GM18868 (cell line): ENCODE data around the gene GPR162.

Experiments
- ATAC-seq: cut with Tn5 transposase; IDR thresholded peaks from one replicate; pipeline ENCODE4 v1.9.1; 2021; ENCODE audit warnings: mild to moderate bottlenecking, moderate library complexity; ENCODE audit not compliant: unreplicated experiment

GPR162 gene

DNA sequence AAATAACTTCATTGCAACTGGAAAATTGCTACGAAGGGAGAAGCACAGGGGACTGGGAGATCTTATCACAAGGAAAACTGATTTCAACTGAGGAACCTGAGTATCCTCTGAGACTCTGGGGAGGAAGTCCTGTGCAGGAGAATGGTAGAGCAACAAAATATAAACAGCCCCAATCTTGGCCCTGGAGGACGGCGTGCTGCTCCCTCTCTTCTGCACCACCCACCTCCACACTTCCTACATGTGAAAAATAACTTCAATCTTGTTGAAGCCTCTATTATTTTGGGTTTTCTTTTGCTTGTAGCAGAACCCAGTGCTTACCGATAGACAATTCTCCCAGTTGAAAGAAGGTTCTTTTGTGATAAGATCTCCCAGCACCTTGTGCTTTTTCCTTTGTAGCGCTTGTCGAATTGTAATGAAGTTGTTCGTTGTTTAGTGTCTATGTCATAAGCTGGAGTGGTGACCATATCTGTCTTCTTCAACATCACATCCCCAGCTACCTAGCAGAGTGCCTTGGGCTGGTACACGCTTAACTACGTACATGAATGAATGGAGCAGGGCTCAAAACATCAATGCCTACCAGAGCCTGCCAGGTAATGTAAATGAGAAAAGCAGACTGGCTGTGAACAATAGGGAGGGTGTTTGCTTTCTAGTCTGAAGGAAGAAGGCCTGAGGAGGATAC lies 35.1 kb upstream of the GPR162 start:
- ATAC-seq: no peak

DNA sequence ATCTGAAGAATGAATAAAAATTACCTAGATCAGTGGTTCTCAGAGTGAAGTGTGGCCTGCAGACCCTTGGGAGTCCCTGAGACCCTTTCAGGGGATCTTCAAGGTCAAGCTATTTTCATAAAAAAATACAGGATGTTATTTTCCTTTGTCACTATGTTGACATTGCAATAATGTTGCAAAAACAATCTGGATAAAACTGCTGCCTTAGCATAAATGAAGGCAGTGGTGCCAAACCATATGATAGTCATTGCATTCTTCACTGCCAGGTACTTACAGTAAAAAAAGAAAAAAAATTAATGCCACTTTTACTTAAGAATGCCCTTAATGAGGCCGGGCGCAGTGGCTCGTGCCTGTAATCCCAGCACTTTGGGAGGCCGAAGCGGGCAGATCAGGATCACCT lies 34.3 kb upstream of the GPR162 start:
- ATAC-seq: no peak

DNA sequence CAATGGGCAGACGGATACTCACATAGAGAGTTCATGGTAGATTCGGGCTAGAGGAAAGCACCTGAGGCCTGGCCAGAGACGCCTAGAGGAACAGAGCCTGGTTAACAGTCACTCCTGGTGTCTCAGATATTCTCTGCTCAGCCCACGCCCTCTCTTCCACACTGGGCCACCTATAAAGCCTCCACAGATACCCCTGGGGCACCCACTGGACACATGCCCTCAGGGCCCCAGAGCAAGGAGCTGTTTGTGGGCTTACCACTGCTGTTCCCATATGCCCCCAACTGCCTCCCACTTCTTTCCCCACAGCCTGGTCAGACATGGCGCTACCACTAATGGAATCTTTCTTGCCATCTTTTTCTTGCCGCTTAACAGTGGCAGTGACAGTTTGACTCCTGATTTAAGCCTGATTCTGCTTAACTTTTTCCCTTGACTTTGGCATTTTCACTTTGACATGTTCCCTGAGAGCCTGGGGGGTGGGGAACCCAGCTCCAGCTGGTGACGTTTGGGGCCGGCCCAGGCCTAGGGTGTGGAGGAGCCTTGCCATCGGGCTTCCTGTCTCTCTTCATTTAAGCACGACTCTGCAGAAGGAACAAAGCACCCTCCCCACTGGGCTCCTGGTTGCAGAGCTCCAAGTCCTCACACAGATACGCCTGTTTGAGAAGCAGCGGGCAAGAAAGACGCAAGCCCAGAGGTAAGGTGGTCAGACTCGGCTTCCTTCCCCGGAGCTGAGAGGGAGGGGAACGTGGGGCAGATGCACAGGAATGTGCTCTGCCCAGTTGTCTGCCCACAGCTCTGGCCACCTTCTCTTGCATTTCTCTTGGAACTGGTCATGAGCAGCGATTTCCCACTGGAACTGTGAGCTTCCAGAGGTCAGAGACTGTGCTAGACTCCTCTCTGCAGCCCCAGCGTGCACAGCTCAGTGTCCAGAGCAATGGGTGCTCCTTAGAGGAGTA lies 32.4 kb upstream of the GPR162 start, which contains the start of gene CD4:
Gene CD4, plus strand, starts transcription at position 557 of the 953 bp plus-strand sequence. CDS start 10,611 bp downstream, outside the sequence.
- ATAC-seq: no peak

DNA sequence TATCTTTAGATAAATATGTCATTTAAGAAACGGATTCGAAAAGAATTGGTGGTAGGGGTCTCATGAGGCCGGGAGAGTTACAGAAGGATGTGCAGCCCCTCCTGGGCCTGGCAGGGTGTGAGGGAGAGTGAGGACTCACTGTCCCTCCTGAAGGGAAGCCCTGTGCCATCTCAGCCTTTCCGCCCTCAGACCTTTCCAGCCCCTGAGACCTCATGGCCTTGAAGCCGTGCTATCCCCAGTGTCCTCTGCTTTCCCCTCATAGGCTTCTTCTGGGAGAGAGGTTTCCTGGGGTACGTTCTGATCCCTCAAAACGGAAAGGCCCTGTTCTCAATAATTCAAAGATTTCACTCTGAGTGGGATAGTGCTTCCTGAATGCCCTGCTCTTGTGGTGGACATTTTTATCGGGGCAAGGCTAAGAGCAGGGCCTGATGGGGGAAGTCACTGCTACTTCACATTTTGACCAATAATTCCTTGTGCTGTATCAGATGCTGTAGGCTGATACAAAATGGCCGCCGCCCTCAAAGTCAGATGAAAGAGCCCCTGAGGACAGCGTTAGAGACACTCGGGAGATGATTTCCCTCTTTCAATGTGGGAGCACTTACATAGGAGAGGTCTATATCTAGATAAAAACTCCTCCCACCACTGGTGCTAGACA lies 31.0 kb upstream of the GPR162 start:
- ATAC-seq: no peak

DNA sequence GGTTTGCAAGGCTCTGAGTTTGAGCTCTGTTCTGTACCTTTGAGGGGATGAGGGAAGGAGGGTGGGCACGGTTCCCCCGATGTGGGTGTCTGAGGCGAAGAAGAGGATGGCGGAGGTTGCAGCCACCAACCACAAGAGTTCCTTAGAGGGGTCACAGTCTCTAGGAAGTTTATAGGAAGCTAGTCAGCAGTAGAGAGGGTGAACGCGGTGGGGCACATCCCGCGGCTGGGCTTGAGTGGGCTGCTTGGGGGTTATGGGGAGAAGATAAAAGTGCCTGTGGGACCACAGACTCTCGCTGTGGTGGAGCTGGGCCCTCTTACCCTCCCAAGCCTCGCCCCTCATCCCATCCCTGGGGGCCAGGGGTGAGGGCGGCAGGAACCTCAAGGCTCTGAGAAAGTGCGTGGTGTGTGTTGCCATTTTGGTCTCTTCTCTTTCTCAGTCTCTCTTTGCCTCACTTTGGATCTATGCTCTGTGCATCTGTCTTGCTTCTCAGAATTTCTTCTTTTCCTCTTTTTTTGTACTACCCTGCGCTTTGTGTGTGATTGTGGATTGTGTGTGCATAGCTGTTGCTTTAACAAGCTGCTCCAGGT lies 29.6 kb upstream of the GPR162 start:
- ATAC-seq: no peak

DNA sequence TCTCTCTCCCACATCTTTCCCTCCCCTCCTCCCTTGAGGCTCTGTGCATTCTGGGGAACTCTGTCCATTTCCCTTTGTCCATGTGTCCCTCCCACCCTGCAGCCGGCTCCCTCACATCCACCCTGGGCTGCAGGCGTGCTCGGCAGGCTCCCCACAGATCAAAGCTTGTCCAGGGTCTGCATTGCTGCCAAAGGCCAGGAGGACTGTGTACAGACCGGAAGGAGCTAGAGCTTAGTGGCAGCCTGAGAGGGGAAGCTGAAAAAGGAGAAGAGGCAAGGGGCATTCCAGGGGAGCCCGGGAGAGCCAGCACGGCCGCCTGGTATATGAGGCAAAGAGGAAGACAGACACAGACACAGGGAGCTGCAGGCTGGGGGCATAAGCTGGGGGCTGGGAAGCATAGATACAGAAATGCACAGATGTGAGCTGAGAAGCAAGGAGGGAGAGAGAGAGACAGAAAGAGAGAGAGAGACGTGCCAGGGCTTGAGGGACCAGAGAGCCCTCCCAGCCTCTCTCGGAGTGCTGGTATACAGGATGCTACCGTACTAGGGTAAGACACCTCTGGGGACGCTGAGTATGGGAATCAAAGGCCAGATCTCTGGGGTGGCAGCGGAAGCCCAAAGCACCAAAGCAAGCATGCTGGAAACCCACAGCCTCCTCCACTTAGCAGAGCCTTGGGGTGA lies 29.0 kb upstream of the GPR162 start:
- peak; percentile 50 for ATAC-seq

DNA sequence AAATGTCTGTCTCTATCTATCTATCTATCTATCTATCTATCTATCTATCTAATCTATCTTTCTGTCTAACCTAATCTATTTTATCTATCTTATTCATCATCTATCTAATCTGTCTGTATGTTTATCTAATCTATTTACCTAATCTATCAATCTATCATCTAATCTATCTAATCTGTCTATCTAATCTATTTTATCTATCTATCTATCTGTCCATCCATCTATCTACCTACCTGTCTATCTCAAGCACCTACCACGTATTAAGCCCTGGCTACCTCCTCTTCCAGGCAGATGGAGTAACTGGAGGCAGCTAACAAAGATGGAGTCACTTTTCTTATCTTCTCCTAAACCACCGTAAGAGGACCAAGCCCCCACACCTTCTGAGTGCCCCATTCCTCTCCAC lies 26.5 kb upstream of the GPR162 start:
- ATAC-seq: no peak

DNA sequence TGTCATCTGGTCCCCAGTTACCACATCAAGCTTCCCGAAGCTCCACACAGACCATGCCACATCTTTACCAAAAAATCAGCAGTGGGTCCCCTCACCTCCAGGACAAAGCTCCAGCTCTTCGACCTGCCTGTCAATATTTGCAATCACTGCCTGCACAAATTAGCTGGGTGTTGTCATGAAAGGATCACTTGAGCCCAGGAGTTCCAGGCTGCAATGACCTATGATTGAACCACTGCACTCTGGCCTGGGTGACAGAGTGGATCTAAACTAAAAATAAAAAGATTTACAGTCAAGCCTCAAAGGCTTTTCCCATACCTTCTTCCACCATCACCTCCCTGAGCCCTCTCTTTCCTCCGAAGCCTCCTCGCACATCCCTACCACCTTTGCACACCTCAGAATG lies 25.0 kb upstream of the GPR162 start:
- no peak for ATAC-seq

DNA sequence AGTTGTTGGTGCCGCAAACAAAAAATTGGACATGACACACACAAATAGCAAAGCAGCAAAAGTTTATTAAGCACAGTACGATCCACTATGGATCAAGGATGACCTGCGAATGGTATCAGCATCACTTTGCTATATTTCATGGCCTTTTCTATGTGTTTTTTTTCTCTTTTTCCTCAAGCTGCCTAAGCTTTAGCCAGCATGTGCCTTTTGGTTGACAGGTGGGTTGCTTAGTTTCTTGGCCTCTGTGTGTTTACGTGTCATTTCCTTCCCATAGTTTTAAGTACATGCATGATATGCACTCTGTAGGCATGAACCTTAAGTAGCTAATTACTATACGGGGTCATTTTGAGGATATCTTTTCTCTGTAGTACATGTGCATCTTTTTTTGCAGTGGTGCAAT lies 22.5 kb upstream of the GPR162 start:
- no peak for ATAC-seq

DNA sequence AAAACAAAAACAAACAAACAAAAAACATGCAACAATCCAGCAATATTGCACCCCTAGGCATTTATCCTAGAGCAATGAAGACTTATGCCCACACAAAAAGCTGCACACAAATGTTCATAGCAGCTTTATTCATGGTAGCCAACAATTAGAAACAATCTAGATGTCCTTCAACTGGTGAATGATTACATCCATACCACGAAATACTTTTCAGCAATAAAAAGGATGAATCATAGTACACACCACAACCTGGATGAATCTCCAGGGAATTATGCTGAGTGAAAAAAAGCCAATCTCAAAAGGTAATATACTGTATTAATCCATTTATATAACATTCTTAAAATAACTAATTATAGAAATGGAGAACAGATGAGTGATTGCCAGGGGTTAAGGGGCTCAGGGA lies 14.5 kb upstream of the GPR162 start:
- no peak for ATAC-seq

DNA sequence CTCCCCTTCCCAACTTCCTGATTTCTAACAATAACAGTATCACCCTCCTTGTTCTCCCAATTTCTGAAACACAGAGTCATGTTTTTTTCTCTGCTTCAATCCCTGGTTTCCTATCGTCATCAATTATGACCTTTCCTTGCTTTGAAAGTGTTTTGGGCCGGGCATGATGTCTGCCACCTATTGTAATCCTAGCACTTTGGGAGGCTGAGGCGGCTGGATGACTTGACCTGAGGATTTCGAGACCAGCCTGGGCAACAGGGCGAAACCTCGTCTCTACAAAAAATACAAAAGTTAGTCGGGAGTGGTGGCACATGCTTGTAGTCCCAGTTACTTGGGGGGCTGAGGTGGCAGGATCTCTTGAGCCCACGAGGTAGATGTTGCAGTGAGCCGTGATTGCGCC lies 12.6 kb upstream of the GPR162 start:
- ATAC-seq: no peak

DNA sequence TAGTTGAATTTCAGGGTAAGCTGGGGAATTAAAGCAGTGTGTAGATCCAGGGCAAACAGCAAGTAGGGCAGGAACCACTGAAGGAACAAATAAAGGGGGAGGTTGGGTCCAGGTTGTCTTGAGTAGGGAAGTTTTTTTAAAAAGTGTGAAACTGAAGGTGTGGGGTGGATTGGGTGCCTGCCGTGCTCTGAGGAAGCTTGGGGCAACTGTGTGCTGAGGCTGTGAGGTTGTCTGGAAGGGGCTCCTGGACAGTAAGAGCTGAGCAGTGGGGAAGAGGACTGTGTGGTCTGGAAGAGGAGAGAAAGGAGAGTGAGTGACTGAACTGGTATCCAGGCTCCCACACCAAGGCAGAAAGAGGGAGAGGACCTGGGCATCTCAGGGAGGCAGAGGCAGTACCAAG lies 10.9 kb upstream of the GPR162 start:
- ATAC-seq: no peak

DNA sequence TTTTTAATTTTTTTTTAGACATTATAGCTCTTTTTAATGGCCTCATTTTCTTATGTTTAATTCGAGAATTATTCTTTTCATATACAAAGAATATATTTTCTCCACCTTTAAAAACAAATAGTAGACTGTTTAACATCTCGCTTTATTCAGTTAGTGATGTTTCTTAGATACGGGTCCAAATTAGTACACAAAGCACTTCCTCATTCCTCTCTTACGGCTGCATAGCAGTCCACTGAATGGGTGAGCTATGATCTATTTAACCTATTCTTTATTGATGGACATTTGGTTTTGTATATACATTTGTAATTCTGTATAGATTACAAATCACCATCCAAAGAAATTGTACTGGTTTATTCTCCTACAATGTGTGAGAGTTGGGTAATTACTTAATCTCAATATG lies 8.3 kb upstream of the GPR162 start:
- no peak for ATAC-seq

DNA sequence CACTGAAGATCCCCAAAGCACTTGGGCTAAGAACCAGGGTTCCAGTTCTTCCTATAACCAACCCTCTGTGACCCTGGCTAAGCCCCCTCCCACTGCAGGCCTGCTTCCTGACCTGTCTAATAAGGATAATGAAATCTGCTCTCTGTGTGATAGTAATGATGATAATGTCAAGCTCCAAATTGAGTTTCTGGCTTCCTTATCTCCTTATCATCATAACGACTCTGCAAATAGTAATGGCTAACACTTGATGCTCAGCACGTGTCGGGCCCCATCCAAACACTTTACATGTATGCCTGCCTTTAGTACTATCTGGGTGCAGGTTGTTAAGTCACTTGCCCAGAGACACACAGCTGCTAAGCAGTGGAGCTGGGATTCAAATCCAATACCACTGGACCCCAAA lies 5.0 kb upstream of the GPR162 start:
- ATAC-seq: no peak

DNA sequence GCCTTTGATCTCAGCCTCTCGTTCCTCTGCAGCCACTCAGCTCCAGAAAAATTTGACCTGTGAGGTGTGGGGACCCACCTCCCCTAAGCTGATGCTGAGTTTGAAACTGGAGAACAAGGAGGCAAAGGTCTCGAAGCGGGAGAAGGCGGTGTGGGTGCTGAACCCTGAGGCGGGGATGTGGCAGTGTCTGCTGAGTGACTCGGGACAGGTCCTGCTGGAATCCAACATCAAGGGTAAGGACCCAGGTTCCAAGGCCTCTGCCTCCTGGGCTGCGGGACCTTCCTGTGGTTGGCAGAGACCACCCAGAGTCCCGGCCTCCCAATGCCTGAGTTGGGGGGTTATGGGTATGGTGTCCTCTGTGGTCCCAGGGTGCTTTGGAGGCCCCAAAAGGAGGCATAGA lies 4.5 kb upstream of the GPR162 start:
- no peak for ATAC-seq

DNA sequence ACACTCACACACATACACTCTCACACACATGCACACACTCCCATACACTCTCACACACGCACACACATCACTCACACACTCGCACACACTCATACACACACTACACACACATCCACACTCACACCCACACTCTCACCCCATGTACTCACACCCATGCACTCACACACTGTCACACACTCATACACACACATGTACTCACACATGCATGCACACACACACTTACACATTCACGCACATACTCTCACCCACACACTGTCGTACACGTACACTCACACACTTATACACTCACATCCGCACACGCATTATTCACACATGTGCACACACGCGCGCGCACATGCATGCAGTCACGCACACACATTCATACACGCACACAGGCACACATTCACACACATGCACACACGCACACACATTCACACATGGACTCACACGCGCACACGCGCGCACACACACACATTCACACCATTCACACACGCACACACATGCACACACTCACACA lies 3.9 kb upstream of the GPR162 start:
- ATAC-seq: no peak

DNA sequence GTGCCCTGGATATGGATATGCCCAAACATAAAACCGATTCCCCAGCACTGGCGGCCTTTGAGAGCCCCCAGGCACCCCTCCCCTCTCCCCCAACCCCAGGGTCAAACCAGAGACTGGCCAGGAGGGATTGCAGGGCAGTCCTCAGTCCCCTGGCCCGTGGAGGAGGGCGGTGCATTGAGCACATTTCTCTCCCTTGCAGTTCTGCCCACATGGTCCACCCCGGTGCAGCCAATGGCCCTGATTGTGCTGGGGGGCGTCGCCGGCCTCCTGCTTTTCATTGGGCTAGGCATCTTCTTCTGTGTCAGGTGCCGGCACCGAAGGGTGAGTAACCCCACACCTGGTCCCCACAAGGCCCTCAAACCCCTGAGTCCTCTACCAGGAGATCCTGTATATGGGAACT lies 3.4 kb upstream of the GPR162 start:
- ATAC-seq: no peak

DNA sequence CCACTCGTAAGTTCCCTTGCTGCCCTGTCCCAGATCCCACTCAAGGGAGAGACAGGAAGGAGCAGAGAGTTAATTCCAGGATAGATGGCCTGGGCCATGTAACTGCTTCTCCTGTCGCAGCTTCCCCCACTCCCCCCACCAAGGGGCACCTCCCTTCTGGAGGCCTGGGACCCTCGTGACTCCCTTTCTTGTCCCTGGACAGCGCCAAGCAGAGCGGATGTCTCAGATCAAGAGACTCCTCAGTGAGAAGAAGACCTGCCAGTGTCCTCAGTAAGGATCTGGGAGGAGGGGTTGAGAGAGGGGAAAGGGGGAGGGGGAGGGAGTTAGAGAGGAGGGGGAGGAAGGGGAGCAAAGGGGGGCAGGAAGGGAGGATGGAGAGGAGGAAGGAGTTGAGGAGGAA lies 3.0 kb upstream of the GPR162 start:
- ATAC-seq: no peak

DNA sequence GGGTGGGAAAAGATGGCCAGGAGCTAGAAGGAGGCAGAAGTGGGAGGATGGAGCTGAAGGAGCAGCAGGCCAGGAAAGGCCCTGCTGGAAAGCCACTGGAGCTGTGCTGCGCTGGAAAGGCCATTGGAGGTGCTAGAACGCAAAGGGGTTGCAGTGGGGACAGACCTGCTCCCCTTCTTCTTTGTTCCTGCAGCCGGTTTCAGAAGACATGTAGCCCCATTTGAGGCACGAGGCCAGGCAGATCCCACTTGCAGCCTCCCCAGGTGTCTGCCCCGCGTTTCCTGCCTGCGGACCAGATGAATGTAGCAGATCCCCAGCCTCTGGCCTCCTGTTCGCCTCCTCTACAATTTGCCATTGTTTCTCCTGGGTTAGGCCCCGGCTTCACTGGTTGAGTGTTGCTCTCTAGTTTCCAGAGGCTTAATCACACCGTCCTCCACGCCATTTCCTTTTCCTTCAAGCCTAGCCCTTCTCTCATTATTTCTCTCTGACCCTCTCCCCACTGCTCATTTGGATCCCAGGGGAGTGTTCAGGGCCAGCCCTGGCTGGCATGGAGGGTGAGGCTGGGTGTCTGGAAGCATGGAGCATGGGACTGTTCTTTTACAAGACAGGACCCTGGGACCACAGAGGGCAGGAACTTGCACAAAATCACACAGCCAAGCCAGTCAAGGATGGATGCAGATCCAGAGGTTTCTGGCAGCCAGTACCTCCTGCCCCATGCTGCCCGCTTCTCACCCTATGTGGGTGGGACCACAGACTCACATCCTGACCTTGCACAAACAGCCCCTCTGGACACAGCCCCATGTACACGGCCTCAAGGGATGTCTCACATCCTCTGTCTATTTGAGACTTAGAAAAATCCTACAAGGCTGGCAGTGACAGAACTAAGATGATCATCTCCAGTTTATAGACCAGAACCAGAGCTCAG lies 2.3 kb upstream of the GPR162 start:
- no peak for ATAC-seq

DNA sequence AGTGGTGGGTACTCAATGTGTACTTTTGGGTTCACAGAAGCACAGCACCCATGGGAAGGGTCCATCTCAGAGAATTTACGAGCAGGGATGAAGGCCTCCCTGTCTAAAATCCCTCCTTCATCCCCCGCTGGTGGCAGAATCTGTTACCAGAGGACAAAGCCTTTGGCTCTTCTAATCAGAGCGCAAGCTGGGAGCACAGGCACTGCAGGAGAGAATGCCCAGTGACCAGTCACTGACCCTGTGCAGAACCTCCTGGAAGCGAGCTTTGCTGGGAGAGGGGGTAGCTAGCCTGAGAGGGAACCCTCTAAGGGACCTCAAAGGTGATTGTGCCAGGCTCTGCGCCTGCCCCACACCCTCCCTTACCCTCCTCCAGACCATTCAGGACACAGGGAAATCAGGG lies 1.5 kb upstream of the GPR162 start:
- ATAC-seq: no peak
